Endothelial cell of umbilical vein (primary cell): ENCODE results near the gene FARP2.

Experiments used
- CTCF ChIP-seq, 2 donors: IDR thresholded peaks; 1 replicate in 1 of 2; 2 replicates in 1 of 2; pipeline ENCODE4 v1.5.1; 2011; ENCODE audit warnings: low read length in 2 of 2, mild to moderate bottlenecking in 2 of 2, moderate library complexity in 2 of 2, control low read depth in 1 of 2, inconsistent platforms in 1 of 2, low read depth in 1 of 2; ENCODE audit not compliant: insufficient read depth in 1 of 2; ENCODE audit errors: extremely low read depth in 1 of 2
- EZH2 ChIP-seq: IDR thresholded peaks from 2 replicates; pipeline ENCODE4 v1.6.1; 2012; ENCODE audit warnings: borderline replicate concordance, low read depth, mild to moderate bottlenecking, moderate library complexity, low read length, inconsistent platforms; ENCODE audit not compliant: severe bottlenecking
- FOS ChIP-seq: IDR thresholded peaks from 2 replicates; pipeline ENCODE4 v1.6.1; 2011; ENCODE audit warnings: mild to moderate bottlenecking, low read length, moderate library complexity, borderline replicate concordance; ENCODE audit not compliant: insufficient read depth
- GATA2 ChIP-seq: IDR thresholded peaks from 2 replicates; pipeline ENCODE4 v1.7.0; 2011; ENCODE audit warnings: low read depth, mild to moderate bottlenecking, moderate library complexity, mixed read lengths, low read length; ENCODE audit not compliant: insufficient read length, insufficient read depth
- JUN ChIP-seq: IDR thresholded peaks from 2 replicates; pipeline ENCODE4 v1.6.1; 2011; ENCODE audit warnings: borderline replicate concordance, low read depth; ENCODE audit not compliant: insufficient read length, insufficient read depth
- MAX ChIP-seq: IDR thresholded peaks from 2 replicates; pipeline ENCODE4 v1.6.1; 2011; ENCODE audit not compliant: insufficient read depth, insufficient read length
- MYC ChIP-seq: IDR thresholded peaks from one replicate; pipeline ENCODE4 v1.6.1; 2011; ENCODE audit warnings: mild to moderate bottlenecking, low read depth, low read length
- POLR2A ChIP-seq: IDR thresholded peaks from 2 replicates; pipeline ENCODE4 v1.6.1; 2012; ENCODE audit warnings: low read depth, mild to moderate bottlenecking, control low read depth, low read length

- no peak for TF ChIP-seq POLR2A
- no peak for TF ChIP-seq CTCF (IDR thresholded peaks at IDR 0.05; ENCODE audit: extremely low read depth in 1 of 2, insufficient read depth in 1 of 2, low read depth in 1 of 2, low read length in 2 of 2)
- no peak for TF ChIP-seq FOS
- no peak for TF ChIP-seq MAX
- TF ChIP-seq EZH2: no peak
- no peak for TF ChIP-seq MYC
- TF ChIP-seq JUN: no peak
- no peak for TF ChIP-seq GATA2
Measured at GRCh38 chr2:241473399-241473798, 117.3 kb downstream of the FARP2 start.
